Natural killer cell (primary cell): Measurements from ENCODE around the gene CXCR1. TPM values are rescaled to one million over a fixed set of nuclear protein-coding genes. Genes with fewer than 3 reads are reported as not detected.

Experiments used
- ATAC-seq, 3 donors: fragments of 150-1000 bp in 2 of 3; fragments of 200-7000 bp in 1 of 3; cut with Tn5 transposase; 1 replicate in 1 of 3; 2 replicates in 2 of 3; pipeline ENCODE4 v1.10.0; 2021; ENCODE audit warnings: mild to moderate bottlenecking in 2 of 3, moderate library complexity in 2 of 3
- DNase-seq, 2 donors: peaks; one replicate each; pipeline versions ENCODE4 v3.0.0 to v3.0.0-alpha.2; 2013 to 2021; ENCODE audit warnings: mixed read lengths in 1 of 2
- H3K27ac ChIP-seq: one replicate; pipeline ENCODE4 v1.5.1; 2013; ENCODE audit warnings: mild to moderate bottlenecking, low read length
- H3K27me3 ChIP-seq: one replicate; pipeline ENCODE4 v1.6.1; 2013; ENCODE audit warnings: low read length; ENCODE audit not compliant: control insufficient read depth, insufficient read depth
- H3K36me3 ChIP-seq: one replicate; pipeline ENCODE4 v1.6.1; 2013; ENCODE audit warnings: low read length; ENCODE audit not compliant: control insufficient read depth, insufficient read depth
- H3K4me1 ChIP-seq: one replicate; pipeline ENCODE4 v1.6.1; 2013; ENCODE audit warnings: low read length; ENCODE audit not compliant: control insufficient read depth, insufficient read depth
- H3K4me3 ChIP-seq: one replicate; pipeline ENCODE4 v1.5.1; 2013; ENCODE audit warnings: low read length
- H3K9me3 ChIP-seq: one replicate; pipeline ENCODE4 v1.6.1; 2013; ENCODE audit warnings: low read length; ENCODE audit not compliant: control insufficient read depth, insufficient read depth
- H3K27ac Mint-ChIP-seq, 2 donors: one replicate each; pipeline ENCODE4 v1.8.0; 2022; ENCODE audit warnings: mild to moderate bottlenecking in 2 of 2, mixed read lengths in 2 of 2, moderate library complexity in 1 of 2
- H3K27me3 Mint-ChIP-seq, 2 donors: one replicate each; pipeline ENCODE4 v1.8.0; 2022; ENCODE audit warnings: low read depth in 2 of 2, mixed read lengths in 2 of 2
- H3K36me3 Mint-ChIP-seq: one replicate; pipeline ENCODE4 v1.8.0; 2022; ENCODE audit warnings: mixed read lengths
- H3K4me1 Mint-ChIP-seq, 2 donors: one replicate each; pipeline ENCODE4 v1.8.0; 2022; ENCODE audit warnings: mixed read lengths in 2 of 2
- H3K4me3 Mint-ChIP-seq: one replicate; pipeline ENCODE4 v1.8.0; 2022; ENCODE audit warnings: mild to moderate bottlenecking, moderate library complexity, mixed read lengths
- H3K9me3 Mint-ChIP-seq, 2 donors: one replicate each; pipeline ENCODE4 v1.8.0; 2022; ENCODE audit warnings: mixed read lengths in 2 of 2
- WGBS: methylation state at CpG from one replicate; pipeline ENCODE4 v1.1.7; 2013; ENCODE audit warnings: missing lambda C conversion rate; ENCODE audit not compliant: insufficient coverage; 5-methylcytosine and 5-hydroxymethylcytosine counted together
- intact Hi-C: fragments of 100-400 bp; cut with micrococcal nuclease; formaldehyde crosslinking; loops from one replicate; pipeline ENCODE4 v1.14.2; 2022
- total RNA-seq, 4 donors: library from RNA; stranded (reverse); fragments of 120-200 nt in 1 of 4; gene quantifications; one replicate each; pipeline versions ENCODE4 v1.2.3 to v1.2.4, GENCODE V29; 2013 to 2022
- TF ChIP-seq, protein P1 (sequence below): fragments of 200-600 bp; IDR thresholded peaks from one replicate; pipeline ENCODE4 v1.8.0; 2022; ENCODE audit warnings: antibody characterized with exemption

The CXCR1 gene
- total RNA-seq, 3 donors from 2014 or later (not counting 1 experiment from before 2014, with no cell fraction given), result 9.1 to 19.2 (median 10.6) TPM

DNA sequence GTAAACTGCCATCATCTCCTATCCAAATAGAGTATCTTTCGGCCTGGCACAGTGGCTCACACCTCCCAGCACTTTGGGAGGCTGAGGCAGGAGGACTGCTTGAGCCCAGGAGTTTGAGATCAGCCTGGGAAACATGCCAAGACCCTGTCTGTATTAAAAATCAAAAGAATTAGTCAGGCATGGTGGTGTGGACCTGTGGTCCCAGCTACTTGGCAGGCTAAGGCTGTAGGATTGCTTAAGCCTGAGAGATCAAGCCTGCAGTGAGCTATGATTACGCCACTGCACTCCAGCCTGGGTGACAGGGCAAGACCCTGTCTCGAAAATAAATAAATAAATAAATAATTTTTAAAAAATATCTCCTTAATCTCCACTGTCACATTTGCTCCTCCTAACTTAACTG is 35.5 kb upstream of the CXCR1 start:
- intact Hi-C loops, result no loop called here
- TF ChIP-seq, protein P1, sequence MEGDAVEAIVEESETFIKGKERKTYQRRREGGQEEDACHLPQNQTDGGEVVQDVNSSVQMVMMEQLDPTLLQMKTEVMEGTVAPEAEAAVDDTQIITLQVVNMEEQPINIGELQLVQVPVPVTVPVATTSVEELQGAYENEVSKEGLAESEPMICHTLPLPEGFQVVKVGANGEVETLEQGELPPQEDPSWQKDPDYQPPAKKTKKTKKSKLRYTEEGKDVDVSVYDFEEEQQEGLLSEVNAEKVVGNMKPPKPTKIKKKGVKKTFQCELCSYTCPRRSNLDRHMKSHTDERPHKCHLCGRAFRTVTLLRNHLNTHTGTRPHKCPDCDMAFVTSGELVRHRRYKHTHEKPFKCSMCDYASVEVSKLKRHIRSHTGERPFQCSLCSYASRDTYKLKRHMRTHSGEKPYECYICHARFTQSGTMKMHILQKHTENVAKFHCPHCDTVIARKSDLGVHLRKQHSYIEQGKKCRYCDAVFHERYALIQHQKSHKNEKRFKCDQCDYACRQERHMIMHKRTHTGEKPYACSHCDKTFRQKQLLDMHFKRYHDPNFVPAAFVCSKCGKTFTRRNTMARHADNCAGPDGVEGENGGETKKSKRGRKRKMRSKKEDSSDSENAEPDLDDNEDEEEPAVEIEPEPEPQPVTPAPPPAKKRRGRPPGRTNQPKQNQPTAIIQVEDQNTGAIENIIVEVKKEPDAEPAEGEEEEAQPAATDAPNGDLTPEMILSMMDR, result no peak
- Mint-ChIP-seq H3K27me3 (peaks cover 7 to 9% of the 10 kb centered on the region in 2 donors), H3K4me1 (peaks cover 0 to 5% of the 10 kb centered on the region in 2 donors), H3K36me3 (no peaks in the 10 kb centered on the region), H3K27ac (no peak overlapping the region), H3K4me3 (no peak overlapping the region), H3K9me3 (no peaks in the 10 kb centered on the region)
- no peaks in the 10 kb centered on the region for H3K27me3 ChIP-seq
- no peak overlapping the region for H3K27ac ChIP-seq
- no peak for ATAC-seq
- 86% methylated on average over 2 of the region's 3 CpGs for WGBS
- H3K36me3 ChIP-seq, result no peaks in the 10 kb centered on the region
- no peak for DNase-seq
- no peak overlapping the region for H3K4me3 ChIP-seq
- H3K9me3 ChIP-seq, result no peaks in the 10 kb centered on the region
- no peaks in the 10 kb centered on the region for H3K4me1 ChIP-seq

DNA sequence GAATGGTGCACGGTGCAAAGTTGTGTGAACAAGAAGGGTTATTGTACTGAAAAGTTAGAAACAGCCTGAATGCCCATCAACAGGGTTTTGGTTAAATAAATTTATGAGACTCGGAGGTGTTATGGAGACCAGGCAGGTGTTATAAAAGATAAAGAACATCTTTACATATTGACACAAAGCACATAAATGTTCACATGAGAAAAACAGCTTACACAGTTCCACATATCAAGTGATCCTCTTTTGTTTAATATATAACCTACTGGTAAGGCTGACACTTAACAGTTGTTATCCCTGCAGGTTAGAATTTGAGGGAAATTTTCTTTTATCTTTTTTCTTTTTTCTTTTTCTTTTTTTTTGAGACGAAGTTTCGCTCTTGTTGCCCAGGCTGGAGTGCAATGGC is 30.2 kb upstream of the CXCR1 start:
- H3K4me1 ChIP-seq, result no peaks in the 10 kb centered on the region
- no peak overlapping the region for H3K27ac ChIP-seq
- H3K36me3 ChIP-seq, result no peaks in the 10 kb centered on the region
- peaks cover 9 to 12% of the 10 kb centered on the region in 2 donors for H3K27me3 Mint-ChIP-seq
- ATAC-seq (no peak), DNase-seq (no peak)
- no peak overlapping the region for H3K27ac Mint-ChIP-seq
- no peaks in the 10 kb centered on the region for H3K36me3 Mint-ChIP-seq
- intact Hi-C loops, result no loop called here
- H3K9me3 Mint-ChIP-seq, result no peaks in the 10 kb centered on the region
- no peaks in the 10 kb centered on the region for H3K9me3 ChIP-seq
- TF ChIP-seq, protein P1, result no peak
- H3K27me3 ChIP-seq, result no peaks in the 10 kb centered on the region
- H3K4me3 ChIP-seq, result no peak overlapping the region
- no peak overlapping the region for H3K4me3 Mint-ChIP-seq
- 95% methylated on average over 3 of the region's 4 CpGs for WGBS
- peaks cover 0 to 5% of the 10 kb centered on the region in 2 donors for H3K4me1 Mint-ChIP-seq

DNA sequence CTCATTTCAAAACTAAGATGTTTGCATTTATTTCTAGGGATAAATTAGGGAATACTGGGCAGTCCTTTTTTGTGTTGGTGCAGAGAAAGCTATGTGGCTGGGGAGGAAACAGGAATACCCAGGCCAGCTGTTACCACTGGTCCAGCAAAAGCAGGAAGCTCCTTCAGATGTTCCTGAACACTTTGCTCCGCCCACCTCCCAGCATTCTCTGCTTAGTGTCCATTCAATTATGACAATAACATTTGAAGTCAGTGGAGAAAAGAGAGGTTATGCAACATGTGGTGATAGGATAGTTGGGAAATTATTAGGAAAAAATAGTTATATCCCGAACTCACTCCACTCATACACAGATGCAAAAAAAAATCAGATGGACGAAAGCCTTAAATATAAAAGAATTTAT is 28.1 kb upstream of the CXCR1 start:
- Histone ChIP-seq H3K4me1 (no peaks in the 10 kb centered on the region), H3K9me3 (no peaks in the 10 kb centered on the region), H3K27ac (no peak overlapping the region), H3K4me3 (no peak overlapping the region), H3K36me3 (no peaks in the 10 kb centered on the region), H3K27me3 (no peaks in the 10 kb centered on the region)
- WGBS, result no CpG with 5 or more reads among the region's 3 CpGs
- H3K9me3 Mint-ChIP-seq, result no peaks in the 10 kb centered on the region
- DNase-seq (no peak), ATAC-seq (no peak)
- TF ChIP-seq, protein P1, result no peak
- H3K27me3 Mint-ChIP-seq, result peaks cover 9 to 12% of the 10 kb centered on the region in 2 donors
- intact Hi-C loops, result no loop called here
- H3K27ac Mint-ChIP-seq, result no peak overlapping the region
- H3K36me3 Mint-ChIP-seq, result no peaks in the 10 kb centered on the region
- H3K4me3 Mint-ChIP-seq, result no peak overlapping the region
- H3K4me1 Mint-ChIP-seq, result peaks cover 0 to 5% of the 10 kb centered on the region in 2 donors

DNA sequence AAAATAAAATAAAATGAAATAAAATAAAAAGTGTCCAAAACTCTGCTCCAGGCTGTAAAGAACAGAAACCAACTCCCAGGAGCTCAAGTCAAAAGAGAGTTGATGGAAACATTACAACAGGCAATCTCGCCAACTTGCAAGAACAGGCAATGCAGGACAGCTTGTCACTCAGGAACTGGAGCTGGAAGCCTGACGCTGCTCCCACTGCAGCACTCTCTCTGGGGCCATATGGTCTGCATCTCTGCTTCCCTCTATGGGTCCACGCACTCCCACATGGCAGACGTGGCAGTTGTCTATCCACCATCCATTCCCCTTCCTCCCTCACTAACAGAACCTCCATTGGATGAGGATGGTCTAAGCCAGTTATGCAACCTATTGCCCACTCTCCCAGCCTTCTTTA is 26.9 kb upstream of the CXCR1 start:
- Mint-ChIP-seq H3K27ac (no peak overlapping the region), H3K36me3 (no peaks in the 10 kb centered on the region), H3K9me3 (no peaks in the 10 kb centered on the region), H3K4me3 (no peak overlapping the region), H3K4me1 (peaks cover 0 to 1% of the 10 kb centered on the region in 2 donors), H3K27me3 (peaks cover 4 to 6% of the 10 kb centered on the region in 2 donors)
- Histone ChIP-seq H3K36me3 (no peaks in the 10 kb centered on the region), H3K27me3 (no peaks in the 10 kb centered on the region), H3K9me3 (no peaks in the 10 kb centered on the region), H3K4me1 (no peaks in the 10 kb centered on the region), H3K27ac (no peak overlapping the region), H3K4me3 (no peak overlapping the region)
- intact Hi-C loops, result no loop called here
- DNase-seq (no peak), ATAC-seq (no peak)
- 93% methylated on average over 4 of the region's 4 CpGs for WGBS
- TF ChIP-seq, protein P1, result no peak
